Umbilical cord (tissue), 2 donors: ENCODE data around the gene RABEP2. TPM values are rescaled to one million over a fixed set of nuclear protein-coding genes. Genes with fewer than 3 reads are reported as not detected.
"Not testable (repeated sequence)": the region's sequence is repeated elsewhere in the genome, so short reads cannot be mapped to it uniquely, and the experiment has no call there.

Experiments
- DNase-seq: peaks from one replicate; pipeline ENCODE4 v3.0.0-alpha.2; 2015; ENCODE audit warnings: low spot score
- total RNA-seq: library from RNA; depleted of rRNA; stranded (reverse); fragments of >200 nt; gene quantifications from one replicate; pipeline ENCODE4 v1.2.3, GENCODE V29; 2014; ENCODE audit warnings: low replicate concordance; ENCODE audit not compliant: insufficient read depth

Gene RABEP2
- total RNA-seq, 1 donor from 2014 or later = 27.4 TPM

DNA sequence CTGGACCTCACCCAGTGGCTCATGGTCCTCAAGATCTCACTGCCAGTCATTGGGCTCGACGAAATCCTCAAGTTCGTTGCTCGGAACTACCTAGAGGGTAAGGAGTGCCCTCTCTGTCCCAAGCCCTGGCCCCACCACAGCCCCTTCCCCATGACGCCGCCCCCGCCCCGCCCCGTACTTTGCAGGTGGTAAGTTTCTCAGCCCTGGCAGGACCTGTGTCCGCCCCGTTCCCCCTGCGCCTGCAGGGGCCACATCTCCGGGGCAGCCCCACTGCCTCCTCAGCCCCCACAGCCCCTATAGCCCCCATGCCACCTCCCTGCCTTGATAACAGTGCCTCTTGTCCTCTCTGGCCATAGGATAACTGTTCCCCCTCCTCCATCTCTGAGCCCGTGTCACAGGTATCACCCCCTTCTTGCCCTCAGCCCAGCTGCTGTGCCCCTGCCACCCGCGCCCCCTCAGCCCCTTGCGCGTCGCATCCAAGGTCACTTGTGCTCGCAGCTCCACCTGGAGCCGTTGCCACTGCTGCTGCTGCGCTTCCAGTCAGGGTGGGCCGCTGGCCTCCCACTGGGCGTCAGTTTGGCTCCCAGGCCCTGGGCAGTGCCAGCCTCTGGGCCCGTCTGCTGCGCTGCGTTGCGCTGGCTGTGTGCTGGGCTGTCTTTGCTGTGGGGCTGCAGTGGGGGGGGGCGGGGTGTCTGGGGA, 21.5 kb downstream of the RABEP2 start:
- DNase-seq = no peak

DNA sequence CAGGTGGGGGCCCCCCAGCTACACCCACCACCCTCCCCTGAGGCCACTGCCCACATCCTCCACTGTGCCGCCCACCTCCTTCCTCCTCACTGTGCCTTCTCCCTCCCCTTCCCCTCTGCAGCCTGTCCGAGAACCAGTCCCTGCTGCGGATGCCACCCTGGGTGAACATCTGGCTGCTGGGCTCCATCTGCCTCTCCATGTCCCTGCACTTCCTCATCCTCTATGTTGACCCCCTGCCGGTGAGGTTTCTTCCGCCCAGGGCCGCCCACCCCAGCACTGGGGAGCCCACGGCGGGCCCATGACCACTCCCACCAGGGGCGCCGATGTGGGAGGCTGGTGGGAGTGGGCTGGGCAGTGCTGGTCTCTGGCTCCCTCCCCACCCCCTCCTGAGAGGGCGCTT, 22.1 kb downstream of the RABEP2 start:
- no peak for DNase-seq

DNA sequence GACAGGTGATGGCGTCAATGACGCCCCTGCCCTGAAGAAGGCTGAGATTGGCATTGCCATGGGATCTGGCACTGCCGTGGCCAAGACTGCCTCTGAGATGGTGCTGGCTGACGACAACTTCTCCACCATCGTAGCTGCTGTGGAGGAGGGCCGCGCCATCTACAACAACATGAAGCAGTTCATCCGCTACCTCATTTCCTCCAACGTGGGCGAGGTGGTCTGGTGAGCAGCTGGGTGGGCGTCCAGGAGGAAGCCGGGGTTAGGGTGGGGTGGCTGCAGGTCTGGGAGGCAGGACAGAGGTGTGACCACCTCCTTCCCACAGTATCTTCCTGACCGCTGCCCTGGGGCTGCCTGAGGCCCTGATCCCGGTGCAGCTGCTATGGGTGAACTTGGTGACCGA, 23.2 kb downstream of the RABEP2 start:
- DNase-seq = no peak

DNA sequence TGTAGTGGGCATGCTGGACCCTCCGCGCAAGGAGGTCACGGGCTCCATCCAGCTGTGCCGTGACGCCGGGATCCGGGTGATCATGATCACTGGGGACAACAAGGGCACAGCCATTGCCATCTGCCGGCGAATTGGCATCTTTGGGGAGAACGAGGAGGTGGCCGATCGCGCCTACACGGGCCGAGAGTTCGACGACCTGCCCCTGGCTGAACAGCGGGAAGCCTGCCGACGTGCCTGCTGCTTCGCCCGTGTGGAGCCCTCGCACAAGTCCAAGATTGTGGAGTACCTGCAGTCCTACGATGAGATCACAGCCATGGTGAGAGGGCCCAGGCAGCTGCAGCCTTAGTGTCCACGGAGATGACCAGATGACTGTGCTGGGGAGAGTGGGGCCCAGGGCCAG, 24.4 kb downstream of the RABEP2 start:
- no peak for DNase-seq

DNA sequence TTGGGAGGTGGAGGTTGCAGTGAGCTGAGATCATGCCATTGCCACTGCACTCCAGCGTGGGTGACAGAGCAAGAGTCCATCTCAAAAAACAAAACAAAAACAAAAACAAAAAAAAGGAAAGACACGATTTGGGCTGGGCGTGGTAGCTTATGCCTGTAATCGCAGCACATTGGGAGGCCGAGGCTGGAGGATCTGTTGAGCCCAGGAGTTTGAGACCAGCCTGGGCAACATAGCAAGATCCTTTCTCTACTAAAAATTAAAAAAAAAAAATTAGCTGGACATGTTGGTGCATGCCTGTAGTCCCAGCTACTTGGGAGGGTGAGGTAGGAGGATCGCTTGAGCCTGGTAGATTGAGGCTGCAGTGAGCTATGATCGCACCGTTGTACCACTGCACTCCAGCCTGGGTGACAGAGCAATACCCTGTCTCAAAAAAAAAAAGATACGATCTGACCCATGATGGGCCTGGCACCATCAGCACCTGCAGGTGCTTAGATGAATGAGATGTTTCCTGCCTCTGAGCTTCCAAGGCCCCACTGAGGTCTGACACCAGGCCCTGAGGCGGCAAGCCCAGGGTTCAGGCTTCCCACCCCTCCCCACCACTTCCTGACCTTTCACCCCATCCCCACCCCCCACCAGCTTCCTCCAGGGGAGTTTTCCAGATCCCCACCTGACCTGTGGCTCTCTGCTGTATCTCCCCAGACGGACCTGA, 25.0 kb downstream of the RABEP2 start:
- DNase-seq = no peak

DNA sequence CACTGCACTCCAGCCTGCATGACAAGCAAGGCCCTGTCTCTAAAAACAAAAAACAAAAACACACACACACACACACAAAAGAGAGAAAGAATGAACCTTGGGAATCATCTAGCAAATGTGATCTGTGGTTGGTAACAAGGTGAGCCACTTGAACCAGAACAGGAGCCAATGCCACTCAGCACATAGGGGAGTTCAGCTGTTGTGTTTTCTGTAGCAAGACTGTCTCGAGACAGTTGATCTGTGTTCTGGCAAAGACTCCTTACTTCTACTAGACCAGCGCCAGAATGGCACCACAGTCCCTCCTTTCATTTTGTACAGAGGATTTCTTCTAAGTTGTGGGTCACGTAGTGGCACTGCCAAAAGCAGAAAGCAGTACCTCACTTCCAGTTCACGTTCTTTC, 26.1 kb downstream of the RABEP2 start:
- DNase-seq = no peak

DNA sequence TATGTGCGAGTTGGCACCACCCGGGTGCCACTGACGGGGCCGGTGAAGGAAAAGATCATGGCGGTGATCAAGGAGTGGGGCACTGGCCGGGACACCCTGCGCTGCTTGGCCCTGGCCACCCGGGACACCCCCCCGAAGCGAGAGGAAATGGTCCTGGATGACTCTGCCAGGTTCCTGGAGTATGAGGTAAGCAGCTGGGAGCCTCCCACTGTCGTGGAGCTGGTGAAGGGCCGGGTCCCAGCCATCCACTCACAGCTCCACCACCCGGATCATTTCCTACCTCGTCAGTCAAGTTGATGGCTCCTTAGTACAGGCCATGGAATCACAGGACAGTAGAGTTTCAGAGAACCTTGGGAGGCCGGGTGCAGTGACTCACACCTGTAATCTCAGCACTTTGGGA, 26.8 kb downstream of the RABEP2 start:
- no peak for DNase-seq

DNA sequence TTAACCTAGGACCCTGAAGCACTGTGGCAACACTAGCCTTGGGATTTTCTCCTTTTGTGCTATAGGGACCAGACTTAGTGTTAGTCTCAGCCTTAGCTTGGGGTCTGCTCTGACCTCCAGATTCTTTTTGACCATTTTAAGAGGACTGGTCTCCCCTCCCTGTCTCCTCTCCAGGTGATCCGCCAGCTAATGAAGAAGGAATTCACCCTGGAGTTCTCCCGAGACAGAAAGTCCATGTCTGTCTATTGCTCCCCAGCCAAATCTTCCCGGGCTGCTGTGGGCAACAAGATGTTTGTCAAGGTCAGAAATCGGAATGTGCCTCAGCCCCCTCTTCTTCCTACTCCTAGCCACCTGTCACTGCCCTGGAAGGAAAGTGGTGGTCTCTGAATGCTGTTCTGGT, 27.2 kb downstream of the RABEP2 start:
- no peak for DNase-seq

DNA sequence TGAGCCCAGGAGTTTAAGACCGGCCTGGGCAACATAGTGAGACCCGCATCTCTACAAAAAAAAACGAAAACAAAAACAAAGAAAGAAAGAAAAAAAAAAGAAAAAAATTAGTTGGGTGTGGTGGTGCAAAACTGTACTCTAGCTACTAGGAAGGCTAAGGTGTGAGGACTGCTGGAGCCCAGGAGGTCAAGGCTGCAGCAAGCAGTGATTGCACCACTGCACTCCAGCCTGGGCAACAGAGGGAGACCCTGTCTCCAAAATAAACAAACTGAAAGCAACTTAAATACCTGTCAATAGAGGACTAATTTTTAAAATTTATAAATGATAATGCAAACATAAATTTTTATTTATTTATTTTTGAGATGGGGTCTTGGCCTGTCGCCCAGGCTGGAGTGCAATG, 29.4 kb downstream of the RABEP2 start:
- no peak for DNase-seq

DNA sequence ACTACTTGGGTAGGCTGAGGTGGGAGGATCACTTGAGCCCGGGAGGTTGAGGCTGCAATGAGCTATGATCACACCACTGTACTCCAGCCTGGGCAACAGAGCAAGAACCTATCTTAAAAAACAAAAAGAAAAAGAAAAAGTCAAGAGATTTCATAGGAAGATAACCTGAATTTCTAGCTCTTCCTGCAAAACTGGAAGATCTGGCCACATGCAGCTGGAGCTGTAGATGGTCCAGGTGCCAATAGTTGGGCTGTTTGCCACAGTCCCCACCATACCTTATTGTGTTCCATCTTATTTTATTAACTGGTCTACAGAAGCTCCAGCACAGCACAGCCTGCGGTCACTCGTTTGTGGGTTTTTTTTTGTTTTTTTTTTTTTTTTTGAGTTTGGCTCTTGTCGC, 31.7 kb downstream of the RABEP2 start:
- no peak for DNase-seq

DNA sequence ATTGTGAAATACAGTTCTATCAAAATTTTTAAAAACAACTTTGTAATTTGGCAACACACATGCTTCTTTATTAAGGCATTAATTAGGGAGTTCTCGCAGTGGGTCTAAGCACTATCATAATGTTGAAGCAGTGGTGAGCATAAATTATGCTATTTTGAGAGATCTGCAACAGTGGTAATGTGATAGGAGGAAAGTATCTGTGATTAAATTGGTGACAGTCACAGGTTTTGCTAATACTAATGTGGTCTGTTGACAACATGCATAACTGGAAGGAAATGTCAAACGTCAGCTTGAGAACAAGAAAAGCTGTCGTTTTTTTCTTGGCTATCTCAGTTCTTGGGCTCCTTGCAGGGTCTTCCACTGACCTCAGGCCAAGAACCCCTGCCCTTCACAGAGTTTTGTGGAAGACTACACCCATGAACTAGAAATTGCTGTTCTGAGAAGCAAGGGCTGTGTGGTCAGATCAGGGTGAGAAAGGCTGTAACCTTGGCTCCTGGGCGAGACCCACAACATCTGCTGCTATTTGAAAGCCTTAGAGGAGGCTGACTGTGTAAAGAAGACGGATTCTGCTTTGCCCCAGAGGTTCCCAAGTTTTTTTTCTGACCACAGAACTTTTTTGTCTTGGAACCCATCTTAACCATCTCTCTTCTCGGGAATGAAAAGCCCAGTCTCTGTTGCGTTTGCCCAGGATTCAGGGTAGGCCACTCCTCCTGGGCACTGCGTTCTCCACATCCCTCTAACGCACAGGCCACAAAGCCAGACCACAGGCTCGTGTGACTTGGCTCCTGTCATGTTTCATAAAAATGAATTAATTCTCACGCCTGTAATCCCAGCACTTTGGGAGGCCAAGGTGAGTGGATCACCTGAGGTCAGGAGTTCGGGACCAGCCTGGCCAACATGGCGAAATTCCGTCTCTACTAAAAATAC, 32.8 kb downstream of the RABEP2 start:
- DNase-seq = no peak

DNA sequence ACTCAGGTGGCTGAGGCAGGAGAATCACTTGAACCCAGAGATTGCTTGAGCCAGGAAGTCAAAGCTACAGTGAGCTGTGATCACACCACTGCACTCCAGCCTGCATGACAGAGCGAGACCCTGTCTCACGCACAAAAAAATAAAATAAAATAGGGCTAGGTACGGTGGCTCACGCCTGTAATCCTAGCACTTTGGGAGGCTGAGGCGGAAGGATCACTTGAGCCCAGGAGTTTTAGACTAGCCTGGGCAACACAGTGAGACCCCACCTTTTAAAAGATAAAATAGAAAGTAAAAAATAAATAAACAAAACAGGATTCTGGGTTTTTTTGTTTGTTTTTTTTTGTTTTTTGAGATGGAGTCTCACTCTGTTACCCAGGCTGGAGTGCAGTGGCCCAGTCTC, 34.7 kb downstream of the RABEP2 start:
- not testable (repeated sequence) for DNase-seq

DNA sequence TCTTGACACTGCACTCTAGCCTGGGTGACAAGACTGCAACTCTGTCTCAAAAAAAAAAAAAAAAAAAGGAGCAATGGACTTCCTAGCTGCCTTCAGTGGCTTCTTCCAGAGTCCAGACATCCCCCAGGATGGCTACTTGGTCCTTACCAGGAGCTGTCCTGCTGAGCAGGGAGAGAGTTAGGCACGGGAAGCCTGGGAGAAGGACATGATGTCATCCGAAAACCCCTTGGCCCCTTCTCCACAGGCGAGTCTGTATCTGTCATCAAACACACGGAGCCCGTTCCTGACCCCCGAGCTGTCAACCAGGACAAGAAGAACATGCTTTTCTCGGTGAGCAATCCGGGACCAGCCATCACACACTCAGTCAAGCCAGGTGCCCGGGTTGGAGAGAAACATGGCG, 38.1 kb downstream of the RABEP2 start:
- no peak for DNase-seq

DNA sequence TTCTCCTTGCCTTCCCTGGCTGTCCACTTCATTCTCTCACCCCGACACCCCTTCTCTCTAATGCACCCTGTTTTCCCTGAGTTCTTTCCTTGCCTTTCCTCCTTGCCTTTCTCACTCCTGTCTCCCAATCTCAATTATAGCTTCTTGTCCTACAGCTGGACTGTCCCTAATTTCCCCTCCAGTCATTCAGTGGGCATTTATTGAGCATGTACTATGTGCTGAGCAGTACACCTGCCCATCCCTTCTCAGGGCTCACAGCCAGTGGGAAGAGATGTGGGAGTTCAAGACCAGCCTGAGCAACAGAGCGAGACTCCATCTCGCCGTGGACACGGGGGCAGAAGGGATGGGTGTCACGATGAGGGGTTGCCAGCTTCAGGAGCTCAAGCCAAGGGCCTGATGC, 41.0 kb downstream of the RABEP2 start:
- DNase-seq = no peak

DNA sequence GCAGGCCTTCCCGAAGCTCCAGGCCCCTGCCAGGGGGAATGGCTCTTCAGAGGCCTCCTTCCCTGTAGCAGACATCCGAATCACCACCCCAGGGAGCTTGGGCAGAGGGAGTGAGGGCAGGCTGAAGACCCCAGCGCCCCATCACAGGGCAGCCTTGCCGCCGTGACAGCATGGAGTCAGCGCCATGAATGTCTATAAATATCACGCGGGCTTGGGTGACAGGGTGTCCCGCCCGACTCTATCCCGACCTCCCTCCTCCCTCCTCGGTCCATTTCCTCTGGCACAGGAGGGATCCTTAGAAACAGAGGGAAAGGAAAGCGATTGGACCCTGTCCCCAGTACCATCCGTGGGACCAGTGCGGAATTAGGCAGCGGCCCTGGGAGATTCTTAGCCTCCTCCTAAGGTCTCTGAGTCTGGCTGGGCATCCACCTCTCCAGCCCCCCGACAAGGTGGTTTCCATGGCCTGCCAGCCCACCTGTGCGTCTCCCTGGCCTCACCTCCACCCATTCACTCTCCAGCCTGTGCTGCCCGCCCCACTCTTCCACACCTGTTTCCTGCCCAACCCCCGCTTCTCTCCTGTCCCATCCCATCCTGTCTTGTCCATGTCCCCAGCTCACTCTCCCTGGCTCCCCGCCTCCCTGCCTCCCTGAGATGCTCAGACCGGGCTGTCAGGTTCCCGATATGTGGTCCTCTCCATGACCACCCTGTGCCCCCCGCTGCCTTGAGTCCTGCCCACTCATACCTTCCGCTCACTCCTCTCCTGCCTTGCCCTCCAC, 41.6 kb downstream of the RABEP2 start:
- no peak for DNase-seq

DNA sequence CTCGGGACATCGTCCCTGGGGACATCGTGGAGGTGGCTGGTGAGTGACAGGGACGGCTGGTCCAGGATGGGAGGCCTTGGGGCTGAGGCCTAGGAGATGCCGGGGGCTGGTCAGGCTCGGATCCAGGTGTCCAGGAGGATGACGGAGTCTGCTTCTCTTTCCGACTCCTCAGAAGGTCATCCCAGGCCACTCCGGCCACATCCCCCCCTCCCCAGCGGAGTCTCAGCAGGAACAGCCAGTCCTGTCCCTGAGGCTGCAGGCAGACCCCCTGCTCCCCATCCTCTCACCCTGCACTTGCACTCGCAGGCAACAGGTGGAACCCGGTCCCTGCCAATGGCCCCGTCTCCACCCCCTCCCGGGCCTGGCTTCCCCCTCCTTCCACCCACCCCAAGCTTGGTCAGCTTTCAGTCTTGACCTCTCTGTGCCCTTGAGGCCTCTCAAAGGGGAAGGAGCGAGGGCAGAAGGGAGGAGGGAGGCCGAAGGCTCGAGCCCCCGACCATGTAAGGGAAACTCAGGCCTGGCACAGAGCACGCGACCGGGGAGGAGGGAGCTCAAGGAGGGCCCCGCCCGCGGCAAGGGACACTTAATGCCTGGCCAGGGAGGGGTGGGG, 42.4 kb downstream of the RABEP2 start:
- peak; percentile 33 for DNase-seq

DNA sequence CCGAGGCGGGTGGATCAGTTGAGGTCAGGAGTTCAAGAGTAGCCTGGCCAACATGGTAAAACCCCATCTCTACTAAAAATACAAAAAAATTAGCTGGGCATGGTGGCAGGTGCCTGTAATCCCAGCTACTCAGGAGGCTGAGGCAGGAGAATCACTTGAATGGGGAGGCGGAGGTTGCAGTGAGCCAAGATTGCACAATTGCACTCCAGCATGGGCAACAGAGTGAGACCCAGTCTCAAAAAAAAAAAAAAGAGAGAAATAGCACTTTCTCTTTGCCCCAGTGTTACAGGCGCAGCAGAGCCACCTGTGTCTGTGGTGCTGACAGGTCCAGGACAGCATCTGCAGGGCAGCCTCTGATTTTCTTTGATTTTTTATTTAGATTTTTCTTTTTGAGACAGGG, 43.5 kb downstream of the RABEP2 start:
- not testable (repeated sequence) for DNase-seq

DNA sequence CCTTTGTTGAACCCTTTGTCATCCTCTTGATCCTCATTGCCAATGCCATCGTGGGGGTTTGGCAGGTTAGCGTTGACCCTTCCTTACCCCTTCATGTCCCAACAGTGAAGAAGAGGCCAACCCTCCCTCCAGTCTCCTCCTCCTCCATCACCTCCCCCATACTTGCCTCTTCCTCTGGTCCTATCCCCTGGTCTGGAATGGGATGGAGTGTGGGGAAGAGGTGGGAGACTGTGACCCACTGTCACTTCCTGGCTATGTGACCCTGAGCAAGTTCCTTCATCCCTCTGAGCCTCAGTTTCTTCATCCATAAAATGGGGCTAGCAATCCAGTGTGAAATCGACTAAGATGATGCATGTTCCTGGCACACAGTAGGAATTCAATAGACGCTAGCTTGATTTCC, 44.1 kb downstream of the RABEP2 start:
- DNase-seq = no peak

DNA sequence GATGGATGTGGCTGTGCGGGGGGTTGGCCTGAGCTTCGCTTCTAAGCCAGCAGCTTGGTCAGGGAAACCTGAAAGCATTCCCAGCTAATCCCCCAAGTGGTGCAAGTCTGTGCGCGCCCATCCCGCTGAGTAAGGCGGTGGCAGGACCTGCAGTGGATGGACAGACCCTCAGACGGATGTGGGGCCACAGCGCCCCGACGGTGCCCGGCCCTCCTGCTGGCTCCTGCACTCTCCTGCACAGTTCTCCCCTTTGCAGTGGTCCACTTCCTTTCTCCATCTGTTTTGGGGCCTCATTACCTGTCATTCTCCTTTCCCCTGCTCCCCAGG, 44.5 kb downstream of the RABEP2 start:
- no peak for DNase-seq

DNA sequence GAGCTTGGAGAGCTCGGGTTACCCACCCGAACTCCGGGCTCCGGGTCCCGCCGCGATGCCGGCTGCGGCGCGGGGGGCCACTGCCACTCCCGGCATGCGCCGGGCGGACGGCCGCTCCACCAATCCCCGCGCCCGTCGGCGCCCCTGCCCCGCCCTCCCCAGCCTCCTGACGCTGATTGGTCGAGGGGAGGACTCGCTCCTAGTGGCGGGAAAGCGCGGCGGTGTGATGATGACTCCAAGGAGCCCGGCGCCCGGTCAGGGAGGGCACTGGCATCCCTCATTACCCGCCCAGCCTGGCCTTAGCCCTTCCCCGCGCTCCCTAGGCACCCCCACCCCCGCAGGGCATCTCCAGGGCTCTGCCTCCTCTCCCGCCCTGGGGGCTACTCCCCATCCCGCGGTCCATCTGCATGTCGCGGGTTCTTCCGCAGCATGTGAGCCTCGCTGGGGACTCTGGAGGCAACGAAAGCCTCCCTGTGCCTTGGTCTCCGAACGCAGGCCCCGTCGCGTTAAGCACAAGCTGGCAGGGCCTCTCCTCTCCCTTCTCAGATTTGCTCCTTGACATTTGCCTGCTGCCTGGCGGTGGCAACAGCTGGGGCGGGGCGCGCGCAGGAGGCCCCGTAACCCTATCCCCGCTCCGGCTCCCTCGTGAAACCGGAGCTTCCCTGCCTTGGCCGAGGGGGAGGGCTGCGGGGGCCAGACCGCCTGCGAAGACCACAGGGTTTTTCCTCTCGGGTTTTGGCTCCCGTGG, 45.0 kb downstream of the RABEP2 start:
- peak; percentile 89 for DNase-seq
